B cell (primary cell): ENCODE measurements around the gene PSD. TPM values are rescaled to one million over a fixed set of nuclear protein-coding genes. Genes with fewer than 3 reads are reported as not detected.

ENCODE experiments used
- ATAC-seq: fragments of 200-7000 bp; cut with Tn5 transposase; one replicate; pipeline ENCODE4 v1.10.0; 2021; ENCODE audit warnings: low read depth, mild to moderate bottlenecking, moderate number of reproducible peaks, moderate library complexity
- CTCF ChIA-PET: fragments of 350-600 bp; sonication (Branson Sonifier 250); formaldehyde crosslinking; loops from one replicate; lab custom pipeline; 2021; ENCODE audit warnings: antibody characterized with exemption, inconsistent platforms; lab: Charles Lee
- POLR2A ChIA-PET: fragments of 350-600 bp; sonication (Branson Sonifier 250); formaldehyde crosslinking; loops from one replicate; lab custom pipeline; 2021; ENCODE audit warnings: antibody characterized with exemption; lab: Charles Lee
- DNase-seq: peaks from one replicate; pipeline ENCODE4 v3.0.0; 2013
- H2AFZ ChIP-seq: 2 replicates; pipeline ENCODE4 v1.6.1; 2012; ENCODE audit warnings: mild to moderate bottlenecking, low read depth, low read length; ENCODE audit not compliant: insufficient read depth, poor library complexity, severe bottlenecking
- H3K27ac ChIP-seq, 2 donors: 1 replicate in 1 of 2; 2 replicates in 1 of 2; pipeline ENCODE4 v1.5.1; 2012 to 2013; ENCODE audit warnings: low read length in 2 of 2, mild to moderate bottlenecking in 2 of 2, moderate library complexity in 1 of 2
- H3K27me3 ChIP-seq, 4 experiments: fragments of 200-600 bp in 1 of 4; sonication (generic) in 1 of 4; replicated peaks in 1 of 4; 1 replicate in 2 of 4; 2 replicates in 2 of 4; pipeline versions ENCODE4 v1.6.1 to v1.7.0; 2013 to 2016; ENCODE audit warnings: low read length in 3 of 4, mild to moderate bottlenecking in 2 of 4, mixed read lengths in 1 of 4, moderate library complexity in 1 of 4; ENCODE audit not compliant: insufficient read depth in 4 of 4, control insufficient read depth in 3 of 4; ENCODE audit errors: control extremely low read depth in 1 of 4
- H3K36me3 ChIP-seq, 2 experiments: replicated peaks in 1 of 2; 1 replicate in 1 of 2; 2 replicates in 1 of 2; pipeline versions ENCODE4 v1.6.1 to v1.7.1; 2013; ENCODE audit warnings: low read length in 1 of 2; ENCODE audit not compliant: insufficient read depth in 2 of 2, control insufficient read depth in 1 of 2; ENCODE audit errors: control extremely low read depth in 1 of 2, extremely low read depth in 1 of 2
- H3K4me1 ChIP-seq, 2 donors: fragments of 200-600 bp in 1 of 2; sonication (generic) in 1 of 2; 1 replicate in 1 of 2; 2 replicates in 1 of 2; pipeline versions ENCODE4 v1.5.1 to v1.6.1; 2013 to 2017; ENCODE audit warnings: low read length in 2 of 2; ENCODE audit not compliant: control insufficient read depth in 2 of 2, insufficient read depth in 2 of 2
- H3K4me2 ChIP-seq: replicated peaks from 2 replicates; pipeline ENCODE3; 2012; ENCODE audit warnings: mild to moderate bottlenecking, low read depth, low read length; ENCODE audit not compliant: poor library complexity, severe bottlenecking
- H3K4me3 ChIP-seq, 5 experiments: fragments of 200-600 bp in 1 of 5; sonication (generic) in 1 of 5; 1 replicate in 3 of 5; 2 replicates in 2 of 5; pipeline versions ENCODE4 v1.5.1 to v1.7.0; 2011 to 2016; ENCODE audit warnings: low read length in 4 of 5, mild to moderate bottlenecking in 4 of 5, low read depth in 2 of 5, control low read depth in 1 of 5, moderate library complexity in 1 of 5; ENCODE audit not compliant: insufficient read depth in 1 of 5; ENCODE audit errors: control extremely low read depth in 1 of 5, extremely low read depth in 1 of 5
- H3K79me2 ChIP-seq: fragments of 200-600 bp; sonication (generic); one replicate; pipeline ENCODE4 v1.6.0; 2016; ENCODE audit warnings: low read length; ENCODE audit not compliant: control insufficient read depth, insufficient read depth
- H3K9ac ChIP-seq: fragments of 200-600 bp; sonication (generic); 2 replicates; pipeline ENCODE4 v1.6.1; 2017; ENCODE audit warnings: mild to moderate bottlenecking, low read length, moderate library complexity
- H3K9me3 ChIP-seq, 3 donors: one replicate each; pipeline versions ENCODE4 v1.6.1 to v1.7.1; 2013; ENCODE audit warnings: low read length in 2 of 3; ENCODE audit not compliant: control insufficient read depth in 2 of 3, insufficient read depth in 1 of 3; ENCODE audit errors: control extremely low read depth in 1 of 3
- H4K20me1 ChIP-seq: 2 replicates; pipeline ENCODE4 v1.6.0; 2012; ENCODE audit warnings: mild to moderate bottlenecking, low read length; ENCODE audit not compliant: insufficient read depth, control insufficient read depth, poor library complexity, severe bottlenecking
- H3K27ac Mint-ChIP-seq: one replicate; pipeline ENCODE4 v1.8.0; 2021; ENCODE audit warnings: mixed read lengths
- H3K27me3 Mint-ChIP-seq: one replicate; pipeline ENCODE4 v1.8.0; 2021; ENCODE audit warnings: mixed read lengths
- H3K4me1 Mint-ChIP-seq: one replicate; pipeline ENCODE4 v1.8.0; 2021; ENCODE audit warnings: mixed read lengths
- H3K4me3 Mint-ChIP-seq: one replicate; pipeline ENCODE4 v1.8.0; 2021; ENCODE audit warnings: mixed read lengths
- H3K9me3 Mint-ChIP-seq: one replicate; pipeline ENCODE4 v1.8.0; 2022; ENCODE audit warnings: mixed read lengths; ENCODE audit not compliant: insufficient read depth
- EZH2 ChIP-seq: IDR thresholded peaks from 2 replicates; pipeline ENCODE4 v1.6.1; 2012; ENCODE audit warnings: borderline replicate concordance, low read depth, mild to moderate bottlenecking, moderate library complexity, low read length; ENCODE audit not compliant: insufficient read depth, poor library complexity, severe bottlenecking
- WGBS: methylation state at CpG from one replicate; pipeline ENCODE4 v1.1.5; 2013; ENCODE audit warnings: missing lambda C conversion rate; ENCODE audit not compliant: insufficient coverage; 5-methylcytosine and 5-hydroxymethylcytosine counted together
- intact Hi-C: fragments of 100-400 bp; cut with micrococcal nuclease; formaldehyde crosslinking; loops from one replicate; pipeline ENCODE4 v1.10.0; 2022
- polyA plus RNA-seq: library from polyadenylated mRNA; depleted of rRNA; stranded (reverse); fragments of >200 nt; gene quantifications from 2 replicates; pipeline ENCODE4 v1.2.3, GENCODE V29; 2012
- total RNA-seq, 2 donors: library from RNA; stranded (reverse); fragments of 120-200 nt in 1 of 2; gene quantifications; 1 replicate in 1 of 2; 2 replicates in 1 of 2; pipeline versions ENCODE4 v1.2.3 to v1.2.4, GENCODE V29; 2013 to 2022
- TF ChIP-seq, protein P1 (sequence below): fragments of 200-600 bp; IDR thresholded peaks from one replicate; pipeline ENCODE4 v1.8.0; 2022; ENCODE audit warnings: antibody characterized with exemption, mild to moderate bottlenecking

PSD gene
- total and polyA plus RNA-seq, 2 donors (not counting 1 experiment from before 2014, with no cell fraction given) = 0.52 to 0.81 TPM

DNA sequence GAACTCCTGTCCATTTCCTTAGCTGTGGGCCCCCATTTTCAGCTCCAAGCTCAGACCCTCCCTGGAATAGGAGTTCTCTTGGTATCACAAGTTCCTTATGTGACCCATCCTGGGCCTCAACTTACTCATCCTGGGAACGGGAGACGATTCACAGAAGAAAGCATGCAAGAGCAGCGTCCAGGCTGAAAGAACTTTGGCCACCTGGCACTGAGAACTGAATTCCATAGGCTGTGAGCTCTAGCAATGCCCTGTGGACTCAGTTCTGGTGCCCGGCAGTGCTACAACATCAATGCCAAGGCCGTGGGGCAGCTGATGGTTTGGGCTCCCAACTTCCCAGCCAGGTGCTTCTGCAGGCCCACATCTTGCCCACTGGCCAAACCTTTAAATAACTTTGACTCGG is 17.7 kb upstream of the PSD start:
- 69% methylated on average over 6 of the region's 6 CpGs for WGBS
- Histone ChIP-seq H3K4me2 (peak overlapping the region; percentile 62), H3K9me3 (no peaks in the 10 kb centered on the region), H3K27me3 (no peaks in the 10 kb centered on the region), H2AFZ (peak overlapping the region; percentile 89), H3K36me3 (no peaks in the 10 kb centered on the region), H3K4me1 (peaks cover 26 to 42% of the 10 kb centered on the region in 2 donors), H3K9ac (no peak overlapping the region), H4K20me1 (no peaks in the 10 kb centered on the region), H3K27ac (no peak overlapping the region), H3K79me2 (peaks cover 11% of the 10 kb centered on the region), H3K4me3 (no peak overlapping the region)
- H3K27me3 Mint-ChIP-seq = no peaks in the 10 kb centered on the region
- peak overlapping the region; percentile 19 for H3K4me3 Mint-ChIP-seq
- ATAC-seq (no peak), DNase-seq (no peak)
- H3K9me3 Mint-ChIP-seq = no peaks in the 10 kb centered on the region
- ChIA-PET POLR2A (interaction anchor here (0.5 to 2.1 kb wide), 4 partner anchors 41 to 606 kb away, joined by 3 to 12 read pairs (median 5); partner anchors contain the start of gene NFKB2), CTCF (interaction anchor here (0.6 kb wide), 1 partner anchor 15 kb away, joined by 3 read pairs; the partner anchor contains the start of gene C10orf95)
- TF ChIP-seq, protein P1, sequence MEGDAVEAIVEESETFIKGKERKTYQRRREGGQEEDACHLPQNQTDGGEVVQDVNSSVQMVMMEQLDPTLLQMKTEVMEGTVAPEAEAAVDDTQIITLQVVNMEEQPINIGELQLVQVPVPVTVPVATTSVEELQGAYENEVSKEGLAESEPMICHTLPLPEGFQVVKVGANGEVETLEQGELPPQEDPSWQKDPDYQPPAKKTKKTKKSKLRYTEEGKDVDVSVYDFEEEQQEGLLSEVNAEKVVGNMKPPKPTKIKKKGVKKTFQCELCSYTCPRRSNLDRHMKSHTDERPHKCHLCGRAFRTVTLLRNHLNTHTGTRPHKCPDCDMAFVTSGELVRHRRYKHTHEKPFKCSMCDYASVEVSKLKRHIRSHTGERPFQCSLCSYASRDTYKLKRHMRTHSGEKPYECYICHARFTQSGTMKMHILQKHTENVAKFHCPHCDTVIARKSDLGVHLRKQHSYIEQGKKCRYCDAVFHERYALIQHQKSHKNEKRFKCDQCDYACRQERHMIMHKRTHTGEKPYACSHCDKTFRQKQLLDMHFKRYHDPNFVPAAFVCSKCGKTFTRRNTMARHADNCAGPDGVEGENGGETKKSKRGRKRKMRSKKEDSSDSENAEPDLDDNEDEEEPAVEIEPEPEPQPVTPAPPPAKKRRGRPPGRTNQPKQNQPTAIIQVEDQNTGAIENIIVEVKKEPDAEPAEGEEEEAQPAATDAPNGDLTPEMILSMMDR = no peak
- TF ChIP-seq EZH2 = no peak
- H3K27ac Mint-ChIP-seq = peak overlapping the region; percentile 7
- intact Hi-C loops = no loop called here
- peaks cover 37% of the 10 kb centered on the region for H3K4me1 Mint-ChIP-seq

DNA sequence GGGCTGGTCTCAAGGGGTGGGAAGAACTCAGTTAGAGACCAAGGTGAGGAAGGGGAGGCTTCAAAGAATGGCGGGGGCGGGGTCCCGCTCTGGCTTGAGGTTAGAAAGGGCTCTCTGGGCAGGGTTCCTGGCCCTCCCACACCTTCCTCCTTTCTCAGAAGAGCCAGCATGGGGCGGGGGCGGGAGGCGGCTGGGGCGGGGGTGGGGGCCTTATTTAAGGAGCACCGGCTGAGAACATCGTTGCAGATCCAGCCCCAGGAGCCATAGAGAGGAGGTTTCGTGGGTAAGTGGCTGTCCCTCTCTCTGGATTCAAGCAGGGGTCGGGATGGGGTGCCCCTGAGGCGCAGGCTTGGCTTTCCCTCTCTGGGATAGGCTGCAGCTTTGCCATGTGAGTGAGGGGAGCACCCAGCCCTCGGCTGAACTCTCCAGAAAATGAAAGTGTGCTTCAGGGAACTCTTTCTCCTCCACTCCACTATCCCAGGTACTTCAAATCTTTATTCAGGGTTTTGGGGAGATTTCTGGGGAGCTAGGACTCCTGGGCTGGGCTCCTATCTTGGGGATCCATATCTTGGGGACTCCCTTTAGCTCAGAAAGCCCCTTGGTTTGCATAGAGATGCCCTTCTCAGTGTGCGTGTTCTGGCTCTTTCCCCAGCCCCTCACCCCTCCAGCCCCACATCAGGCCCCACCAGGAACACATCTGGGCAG is 17.1 kb upstream of the PSD start:
- H3K9ac ChIP-seq = peak overlapping the region; percentile 39
- H3K4me1 ChIP-seq = peaks cover 26 to 42% of the 10 kb centered on the region in 2 donors
- TF ChIP-seq EZH2 = no peak
- TF ChIP-seq, protein P1 = no peak
- intact Hi-C loops = no loop called here
- no peak overlapping the region for H3K27ac ChIP-seq
- POLR2A ChIA-PET = interaction anchor here (0.5 to 2.1 kb wide), 2 partner anchors 40 to 605 kb away, joined by 5 read pairs; partner anchors contain the start of gene NFKB2
- DNase-seq (peak; percentile 23), ATAC-seq (no peak)
- no peaks in the 10 kb centered on the region for H3K36me3 ChIP-seq
- peak overlapping the region; percentile 56 for H3K27ac Mint-ChIP-seq
- CTCF ChIA-PET = interaction anchor here (0.6 to 1.0 kb wide), 2 partner anchors 16 to 31 kb away, joined by 3 read pairs; partner anchors contain the start of gene C10orf95
- H3K4me3 Mint-ChIP-seq = peak overlapping the region; percentile 53
- H3K9me3 Mint-ChIP-seq = no peaks in the 10 kb centered on the region
- 3% methylated on average over 6 of the region's 14 CpGs for WGBS
- no peaks in the 10 kb centered on the region for H3K27me3 Mint-ChIP-seq
- H3K4me3 ChIP-seq = peak overlapping the region in 3 of 5 experiments; percentile 30 to 37 (median 33)
- no peaks in the 10 kb centered on the region for H3K27me3 ChIP-seq
- H3K4me1 Mint-ChIP-seq = peaks cover 37% of the 10 kb centered on the region
- no peaks in the 10 kb centered on the region for H4K20me1 ChIP-seq
- peaks cover 11% of the 10 kb centered on the region for H3K79me2 ChIP-seq
- H3K4me2 ChIP-seq = peak overlapping the region; percentile 62
- H2AFZ ChIP-seq = peak overlapping the region; percentile 89
- no peaks in the 10 kb centered on the region for H3K9me3 ChIP-seq
